Smooth muscle cell (in vitro differentiated cells): Measurements from ENCODE around the gene PPM1D. TPM values are rescaled to one million over a fixed set of nuclear protein-coding genes. Genes with fewer than 3 reads are reported as not detected.

Experiments
- DNase-seq: peaks from one replicate; lab custom pipeline; 2025; ENCODE audit not compliant: unreplicated experiment; lab: John Stamatoyannopoulos, UW
- H2AFZ ChIP-seq: fragments of 200-600 bp; sonication (generic); 2 replicates; pipeline ENCODE4 v1.6.0; 2016; ENCODE audit warnings: antibody characterized with exemption, low read depth, mild to moderate bottlenecking
- H3F3A ChIP-seq: fragments of 200-600 bp; sonication (generic); 2 replicates; pipeline ENCODE4 v1.6.0; 2017; ENCODE audit warnings: antibody characterized with exemption, low read depth
- H3K27ac ChIP-seq: fragments of 200-600 bp; sonication (generic); 2 replicates; pipeline ENCODE4 v1.5.1; 2016; ENCODE audit warnings: low read depth, mild to moderate bottlenecking
- H3K27me3 ChIP-seq: fragments of 200-600 bp; sonication (generic); 2 replicates; pipeline ENCODE4 v1.6.1; 2016; ENCODE audit warnings: low read depth, mild to moderate bottlenecking
- H3K36me3 ChIP-seq: fragments of 200-600 bp; sonication (generic); 2 replicates; pipeline ENCODE4 v1.5.1; 2016; ENCODE audit warnings: low read depth
- H3K4me1 ChIP-seq: fragments of 200-600 bp; sonication (generic); 2 replicates; pipeline ENCODE4 v1.5.1; 2016; ENCODE audit warnings: low read depth
- H3K4me2 ChIP-seq: fragments of 200-600 bp; sonication (generic); 2 replicates; pipeline ENCODE4 v1.6.0; 2016; ENCODE audit warnings: mild to moderate bottlenecking
- H3K4me3 ChIP-seq: fragments of 200-600 bp; sonication (generic); 2 replicates; pipeline ENCODE4 v1.5.1; 2016; ENCODE audit warnings: mild to moderate bottlenecking
- H3K79me2 ChIP-seq: fragments of 200-600 bp; sonication (generic); 2 replicates; pipeline ENCODE4 v1.6.0; 2016; ENCODE audit warnings: low read depth, mild to moderate bottlenecking
- H3K9ac ChIP-seq: fragments of 200-600 bp; sonication (generic); 2 replicates; pipeline ENCODE4 v1.6.0; 2016; ENCODE audit warnings: low read depth
- H3K9me3 ChIP-seq: fragments of 200-600 bp; sonication (generic); replicated peaks from 2 replicates; pipeline ENCODE4 v1.5.1; 2016; ENCODE audit warnings: low read depth
- H4K20me1 ChIP-seq: fragments of 200-600 bp; sonication (generic); 2 replicates; pipeline ENCODE4 v1.6.0; 2016; ENCODE audit warnings: low read depth
- WGBS: methylation state at CpG from one replicate; pipeline ENCODE4 v1.1.7; 2016; ENCODE audit warnings: low lambda C conversion rate; 5-methylcytosine and 5-hydroxymethylcytosine counted together
- polyA plus RNA-seq: library from polyadenylated mRNA; unstranded; fragments of >200 nt; fragmentation: Nextera tagmentation; extraction: Ambion mirVana; gene quantifications from 2 replicates; pipeline ENCODE4 v1.2.1, GENCODE V29; 2016
- total RNA-seq: library from RNA; depleted of rRNA; stranded (reverse); fragments of >200 nt; gene quantifications from 2 replicates; pipeline ENCODE4 v1.2.3, GENCODE V29; 2014
- TF ChIP-seq, protein P1 (sequence below): fragments of 200-600 bp; sonication (generic); IDR thresholded peaks from 2 replicates; pipeline ENCODE4 v1.5.1; 2017; ENCODE audit warnings: borderline replicate concordance, mild to moderate bottlenecking, antibody characterized with exemption; ENCODE audit not compliant: insufficient read depth, poor library complexity, severe bottlenecking

The PPM1D gene
- total and polyA plus RNA-seq, 2 experiments from 2014 or later: 10.0 to 12.9 TPM

DNA sequence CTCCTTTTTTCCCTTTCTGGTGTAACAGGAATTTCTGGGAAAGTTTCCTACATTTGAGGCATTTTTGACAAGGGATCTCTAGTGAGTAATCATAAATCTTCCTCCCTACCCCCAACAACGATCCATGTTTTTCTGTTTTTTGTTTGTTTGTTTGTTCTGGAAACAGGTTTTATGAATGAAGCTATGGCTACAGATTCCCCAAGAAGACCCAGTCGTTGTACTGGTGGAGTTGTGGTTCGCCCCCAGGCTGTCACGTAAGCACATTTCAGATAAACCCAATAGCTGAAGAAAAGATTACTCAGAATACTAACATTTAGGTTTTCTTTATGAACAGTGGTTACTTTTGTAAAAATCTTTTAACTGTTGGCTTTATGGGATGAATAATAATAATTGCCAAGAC is 79.3 kb downstream of the PPM1D start:
- no peak for DNase-seq
- no peak overlapping the region for H3K27ac ChIP-seq
- H2AFZ ChIP-seq: no peak overlapping the region
- 85% methylated on average over 4 of the region's 4 CpGs for WGBS
- no peaks in the 10 kb centered on the region for H3K27me3 ChIP-seq
- H3K4me2 ChIP-seq: no peak overlapping the region
- no peaks in the 10 kb centered on the region for H3K79me2 ChIP-seq
- H3F3A ChIP-seq: no peaks in the 10 kb centered on the region
- H3K4me1 ChIP-seq: peaks cover 11% of the 10 kb centered on the region
- H3K36me3 ChIP-seq: no peaks in the 10 kb centered on the region
- no peaks in the 10 kb centered on the region for H4K20me1 ChIP-seq
- no peaks in the 10 kb centered on the region for H3K9me3 ChIP-seq
- no peak overlapping the region for H3K4me3 ChIP-seq
- TF ChIP-seq, protein P1, sequence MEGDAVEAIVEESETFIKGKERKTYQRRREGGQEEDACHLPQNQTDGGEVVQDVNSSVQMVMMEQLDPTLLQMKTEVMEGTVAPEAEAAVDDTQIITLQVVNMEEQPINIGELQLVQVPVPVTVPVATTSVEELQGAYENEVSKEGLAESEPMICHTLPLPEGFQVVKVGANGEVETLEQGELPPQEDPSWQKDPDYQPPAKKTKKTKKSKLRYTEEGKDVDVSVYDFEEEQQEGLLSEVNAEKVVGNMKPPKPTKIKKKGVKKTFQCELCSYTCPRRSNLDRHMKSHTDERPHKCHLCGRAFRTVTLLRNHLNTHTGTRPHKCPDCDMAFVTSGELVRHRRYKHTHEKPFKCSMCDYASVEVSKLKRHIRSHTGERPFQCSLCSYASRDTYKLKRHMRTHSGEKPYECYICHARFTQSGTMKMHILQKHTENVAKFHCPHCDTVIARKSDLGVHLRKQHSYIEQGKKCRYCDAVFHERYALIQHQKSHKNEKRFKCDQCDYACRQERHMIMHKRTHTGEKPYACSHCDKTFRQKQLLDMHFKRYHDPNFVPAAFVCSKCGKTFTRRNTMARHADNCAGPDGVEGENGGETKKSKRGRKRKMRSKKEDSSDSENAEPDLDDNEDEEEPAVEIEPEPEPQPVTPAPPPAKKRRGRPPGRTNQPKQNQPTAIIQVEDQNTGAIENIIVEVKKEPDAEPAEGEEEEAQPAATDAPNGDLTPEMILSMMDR: no peak
- H3K9ac ChIP-seq: no peak overlapping the region

DNA sequence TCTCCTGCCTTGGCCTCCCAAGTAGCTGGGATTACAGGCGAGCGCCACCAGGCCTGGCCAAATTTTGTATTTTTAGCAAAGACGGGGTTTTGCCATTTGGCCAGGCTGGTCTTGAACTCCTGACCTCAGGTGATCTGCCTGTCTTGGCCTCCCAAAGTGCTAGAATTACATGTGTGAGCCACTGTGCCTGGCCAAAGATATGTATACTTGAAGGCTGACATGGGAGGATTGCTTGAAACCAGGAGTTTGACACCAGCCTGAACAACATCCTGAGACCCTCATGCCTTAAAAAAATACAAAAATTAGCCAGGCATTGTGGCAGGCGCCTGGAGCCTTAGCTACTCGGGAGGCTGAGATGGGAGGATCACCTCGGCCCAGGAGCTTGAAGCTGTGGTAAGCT is 80.8 kb downstream of the PPM1D start:
- Histone ChIP-seq H3F3A (no peaks in the 10 kb centered on the region), H3K4me3 (no peak overlapping the region), H4K20me1 (no peaks in the 10 kb centered on the region), H3K9me3 (no peaks in the 10 kb centered on the region), H3K9ac (no peak overlapping the region), H3K79me2 (no peaks in the 10 kb centered on the region), H3K4me2 (no peak overlapping the region), H3K36me3 (no peaks in the 10 kb centered on the region), H3K27ac (no peak overlapping the region), H3K4me1 (peaks cover 11% of the 10 kb centered on the region), H3K27me3 (no peaks in the 10 kb centered on the region), H2AFZ (no peak overlapping the region)
- no peak for DNase-seq
- 97% methylated on average over 6 of the region's 6 CpGs for WGBS
- TF ChIP-seq, protein P1: no peak

DNA sequence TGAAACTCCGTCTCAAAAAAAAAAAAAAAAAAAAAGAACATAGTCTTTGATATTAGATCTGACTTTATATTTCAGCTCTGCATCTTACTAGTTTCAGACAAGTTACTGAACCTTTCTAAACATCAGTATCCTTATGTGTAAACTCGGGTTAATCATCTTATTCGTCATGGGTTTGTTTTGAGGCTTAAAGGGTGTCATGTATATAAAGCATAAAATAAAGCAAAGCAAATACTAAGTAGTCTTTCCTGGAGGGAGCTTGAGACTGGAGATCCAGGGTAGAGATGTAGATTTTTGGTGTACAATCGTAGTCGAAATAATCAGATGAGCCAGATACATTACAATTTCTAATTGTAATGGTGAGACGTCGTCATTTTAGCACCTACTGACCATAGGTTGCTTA is 85.4 kb downstream of the PPM1D start:
- Histone ChIP-seq H3K27ac (no peak overlapping the region), H3K4me1 (no peaks in the 10 kb centered on the region), H2AFZ (no peak overlapping the region), H3F3A (no peaks in the 10 kb centered on the region), H3K9me3 (no peaks in the 10 kb centered on the region), H3K36me3 (no peaks in the 10 kb centered on the region), H3K79me2 (no peaks in the 10 kb centered on the region), H3K4me2 (no peak overlapping the region), H3K27me3 (no peaks in the 10 kb centered on the region), H3K9ac (no peak overlapping the region), H3K4me3 (no peak overlapping the region), H4K20me1 (no peaks in the 10 kb centered on the region)
- no peak for DNase-seq
- 97% methylated on average over 7 of the region's 7 CpGs for WGBS
- TF ChIP-seq, protein P1: no peak

DNA sequence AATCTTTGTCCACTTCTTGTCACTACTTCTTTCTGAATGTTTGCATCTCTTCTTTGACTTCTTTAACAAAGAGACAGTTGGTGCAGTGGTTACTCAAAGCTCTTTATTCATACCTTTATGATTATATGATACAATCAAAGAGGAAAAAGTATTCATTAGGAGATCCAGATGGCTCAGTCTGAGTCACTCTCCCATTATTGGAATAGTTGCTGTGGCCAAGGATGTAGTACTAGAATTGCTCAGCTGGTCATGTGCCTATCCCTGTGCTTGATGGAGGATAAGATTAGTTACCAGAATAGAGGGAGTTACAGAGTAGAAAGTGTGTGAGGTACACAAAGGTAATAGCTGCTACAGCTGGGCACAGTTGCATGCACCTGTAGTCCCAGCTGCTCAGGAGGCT is 96.0 kb downstream of the PPM1D start:
- no peak overlapping the region for H3K27ac ChIP-seq
- no peak for DNase-seq
- no peak overlapping the region for H2AFZ ChIP-seq
- no peak overlapping the region for H3K4me2 ChIP-seq
- no peaks in the 10 kb centered on the region for H4K20me1 ChIP-seq
- no peaks in the 10 kb centered on the region for H3F3A ChIP-seq
- TF ChIP-seq, protein P1: no peak
- no peaks in the 10 kb centered on the region for H3K9me3 ChIP-seq
- no peaks in the 10 kb centered on the region for H3K27me3 ChIP-seq
- H3K4me1 ChIP-seq: no peaks in the 10 kb centered on the region
- H3K4me3 ChIP-seq: no peak overlapping the region
- H3K36me3 ChIP-seq: no peaks in the 10 kb centered on the region
- H3K79me2 ChIP-seq: no peaks in the 10 kb centered on the region
- no peak overlapping the region for H3K9ac ChIP-seq
